GM19099 (cell line): ENCODE measurements around the gene PLCG2.

Source experiments
- POLR2A ChIP-seq: IDR thresholded peaks from 3 replicates; pipeline ENCODE4 v1.6.1; 2011; ENCODE audit warnings: low read depth; ENCODE audit not compliant: insufficient read length; ENCODE audit errors: extremely low read depth

Gene PLCG2

GRCh38 chr16:81967358-81967757, 188.3 kb downstream of the PLCG2 start:
- no peak for TF ChIP-seq POLR2A

DNA sequence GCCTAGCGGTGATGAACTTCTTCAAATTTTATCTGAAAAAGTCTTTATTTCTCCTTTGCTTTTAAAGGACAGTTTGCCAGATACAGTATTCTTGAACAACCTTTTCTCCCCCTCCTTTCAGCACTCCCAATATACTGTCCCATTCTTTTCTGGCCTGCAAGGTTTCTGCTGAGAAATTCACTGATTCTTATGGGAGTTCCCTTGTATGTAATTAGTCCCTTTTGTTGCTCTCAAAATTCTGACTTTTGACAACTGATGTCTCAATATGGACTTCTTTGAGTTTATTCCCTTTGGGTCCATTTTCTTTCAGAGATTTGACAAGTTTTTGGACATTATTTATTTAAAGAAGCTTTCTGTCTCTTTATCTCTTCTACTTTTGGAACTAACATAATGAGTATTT, 192.8 kb downstream of the PLCG2 start:
- no peak for TF ChIP-seq POLR2A

DNA sequence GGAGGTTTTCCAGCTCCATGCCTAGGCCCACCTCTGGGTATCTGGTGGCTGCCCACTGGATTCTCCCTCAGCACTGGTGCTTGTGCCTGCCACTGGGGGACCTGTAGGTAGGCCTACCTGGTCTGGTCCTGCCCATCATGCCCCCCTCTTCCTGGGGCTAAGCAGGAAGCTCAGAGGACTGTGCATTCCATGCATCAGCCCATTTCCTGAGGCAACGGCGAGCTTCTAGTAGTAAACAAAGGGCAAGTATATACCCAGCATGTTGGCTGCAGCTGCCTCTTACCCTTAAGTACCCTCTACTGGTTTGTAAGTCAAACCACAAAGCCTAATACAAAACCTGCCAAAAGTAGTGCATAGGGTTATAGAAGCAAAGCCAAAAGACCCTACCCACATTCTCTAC, 194.6 kb downstream of the PLCG2 start:
- no peak for TF ChIP-seq POLR2A

DNA sequence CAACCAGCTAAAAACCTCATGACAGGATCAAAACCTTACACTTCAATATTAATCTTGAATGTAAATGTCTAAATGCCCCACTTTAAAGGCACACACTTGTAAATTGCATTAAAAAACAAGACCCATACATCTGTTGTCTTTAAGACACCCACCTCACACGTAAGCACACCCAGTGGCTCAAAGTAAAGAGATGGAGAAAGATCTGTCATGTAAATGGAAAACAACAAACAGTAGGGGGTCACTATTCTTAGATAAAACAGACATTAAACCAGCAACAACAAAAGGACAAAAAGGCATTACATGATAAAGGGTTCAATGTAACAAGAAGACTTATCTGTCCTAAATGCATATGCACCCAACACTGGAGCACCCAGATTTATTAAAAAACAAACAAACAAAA, 196.5 kb downstream of the PLCG2 start:
- TF ChIP-seq POLR2A: no peak

- TF ChIP-seq POLR2A: no peak
Observed at GRCh38 chr16:81987121-81987520, 208.0 kb downstream of the PLCG2 start.

- TF ChIP-seq POLR2A: no peak
Observed at GRCh38 chr16:81987706-81988105, 208.6 kb downstream of the PLCG2 start.

GRCh38 chr16:81992859-81993258, 213.8 kb downstream of the PLCG2 start:
- TF ChIP-seq POLR2A: no peak

- no peak for TF ChIP-seq POLR2A
Observed at GRCh38 chr16:81994485-81994884, 215.4 kb downstream of the PLCG2 start.

DNA sequence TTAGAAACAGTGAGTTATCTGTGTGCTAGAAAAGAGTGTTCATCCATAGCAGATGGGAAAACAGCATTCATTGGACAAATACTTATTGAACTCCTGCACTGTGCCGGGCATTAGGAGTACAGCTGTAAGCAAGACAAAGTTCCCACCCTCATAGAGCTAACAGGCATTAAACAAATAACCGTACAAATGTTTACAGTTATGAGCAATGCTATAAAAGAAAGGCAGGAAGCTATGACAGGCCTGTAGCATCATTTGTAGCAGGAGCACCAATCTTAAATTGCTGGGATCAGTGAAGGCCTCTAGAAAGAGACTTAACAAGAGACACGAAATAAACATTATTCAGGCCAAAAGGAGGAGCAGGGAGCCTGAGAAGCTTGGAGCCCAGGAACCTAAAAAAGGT, 216.6 kb downstream of the PLCG2 start:
- no peak for TF ChIP-seq POLR2A

- TF ChIP-seq POLR2A: no peak
Observed at GRCh38 chr16:81996664-81997509, 217.8 kb downstream of the PLCG2 start.

DNA sequence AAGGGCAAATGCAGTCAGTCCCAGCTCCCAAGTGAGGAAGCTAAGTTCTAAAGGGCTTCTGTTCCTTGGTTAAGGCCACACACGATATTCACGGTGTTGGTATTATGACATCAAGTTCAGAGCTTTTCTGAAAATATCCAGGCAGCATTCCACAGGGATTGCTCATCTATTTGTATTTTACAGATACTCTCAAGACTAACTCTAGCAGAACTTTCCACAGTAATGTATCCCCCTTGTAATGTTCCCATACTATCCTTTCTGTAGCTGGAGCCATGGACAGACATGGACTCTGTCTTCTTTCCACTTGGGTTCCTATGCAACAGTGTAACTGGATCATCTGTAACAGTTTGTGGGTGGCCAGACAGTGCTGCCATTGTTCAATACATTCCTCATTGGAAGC, 218.6 kb downstream of the PLCG2 start:
- TF ChIP-seq POLR2A: no peak

GRCh38 chr16:82002831-82003230, 223.7 kb downstream of the PLCG2 start:
- TF ChIP-seq POLR2A: no peak

- TF ChIP-seq POLR2A: no peak
Observed at GRCh38 chr16:82004601-82005000, 225.5 kb downstream of the PLCG2 start.

DNA sequence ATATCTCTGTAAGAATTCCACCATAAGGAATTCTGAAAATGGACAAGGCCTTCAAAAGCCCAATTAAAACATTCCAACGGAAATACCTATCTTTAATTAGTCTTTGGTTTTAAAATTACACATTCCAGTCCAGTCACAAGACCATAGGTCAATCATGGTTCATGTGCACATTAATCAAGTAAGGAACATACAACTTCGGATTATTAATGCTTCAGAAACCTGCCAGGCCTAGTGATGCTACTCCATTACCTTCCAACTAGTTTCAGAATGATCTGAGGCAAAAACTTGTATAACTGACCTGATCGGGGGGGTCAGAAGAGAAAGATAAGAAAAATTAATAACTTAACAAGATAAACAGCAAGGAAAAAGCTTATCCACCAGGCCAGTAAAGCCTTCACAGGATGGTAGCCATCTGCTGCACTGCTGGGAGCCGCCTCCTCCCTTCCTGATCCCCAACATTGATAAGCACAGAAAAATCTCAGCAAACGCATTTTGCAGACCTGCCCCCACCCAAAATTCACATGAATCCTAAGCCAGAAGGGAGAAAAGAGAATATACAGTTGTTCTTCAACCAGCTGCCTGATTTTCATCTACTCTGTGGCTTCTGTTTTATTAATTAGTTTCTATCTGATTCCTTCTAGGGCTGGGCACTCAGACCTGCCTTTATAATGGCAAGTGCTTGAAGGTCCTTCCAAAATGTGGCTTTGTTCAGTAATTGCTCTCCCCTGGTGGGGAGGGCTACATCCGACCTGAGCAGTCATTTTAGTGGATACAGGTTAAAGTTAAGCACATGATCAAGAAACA, 226.1 kb downstream of the PLCG2 start:
- no peak for TF ChIP-seq POLR2A

- TF ChIP-seq POLR2A: no peak
Observed at GRCh38 chr16:82006036-82006435, 226.9 kb downstream of the PLCG2 start.

GRCh38 chr16:82007189-82007588, 228.1 kb downstream of the PLCG2 start:
- no peak for TF ChIP-seq POLR2A
